Stomach (tissue), 4 donors: ENCODE data around the gene TECPR1.

Source experiments
- EP300 ChIP-seq: sonication (generic); formaldehyde crosslinking; IDR thresholded peaks from one replicate; pipeline ENCODE4 v1.6.1; 2017; ENCODE audit warnings: antibody characterized with exemption
- POLR2A ChIP-seq, 4 donors: fragments of 450-650 bp; IDR thresholded peaks; one replicate each; pipeline ENCODE4 v1.6.1; 2016; ENCODE audit warnings: antibody characterized with exemption in 4 of 4, control low read depth in 2 of 4, mild to moderate bottlenecking in 1 of 4, moderate library complexity in 1 of 4

DNA sequence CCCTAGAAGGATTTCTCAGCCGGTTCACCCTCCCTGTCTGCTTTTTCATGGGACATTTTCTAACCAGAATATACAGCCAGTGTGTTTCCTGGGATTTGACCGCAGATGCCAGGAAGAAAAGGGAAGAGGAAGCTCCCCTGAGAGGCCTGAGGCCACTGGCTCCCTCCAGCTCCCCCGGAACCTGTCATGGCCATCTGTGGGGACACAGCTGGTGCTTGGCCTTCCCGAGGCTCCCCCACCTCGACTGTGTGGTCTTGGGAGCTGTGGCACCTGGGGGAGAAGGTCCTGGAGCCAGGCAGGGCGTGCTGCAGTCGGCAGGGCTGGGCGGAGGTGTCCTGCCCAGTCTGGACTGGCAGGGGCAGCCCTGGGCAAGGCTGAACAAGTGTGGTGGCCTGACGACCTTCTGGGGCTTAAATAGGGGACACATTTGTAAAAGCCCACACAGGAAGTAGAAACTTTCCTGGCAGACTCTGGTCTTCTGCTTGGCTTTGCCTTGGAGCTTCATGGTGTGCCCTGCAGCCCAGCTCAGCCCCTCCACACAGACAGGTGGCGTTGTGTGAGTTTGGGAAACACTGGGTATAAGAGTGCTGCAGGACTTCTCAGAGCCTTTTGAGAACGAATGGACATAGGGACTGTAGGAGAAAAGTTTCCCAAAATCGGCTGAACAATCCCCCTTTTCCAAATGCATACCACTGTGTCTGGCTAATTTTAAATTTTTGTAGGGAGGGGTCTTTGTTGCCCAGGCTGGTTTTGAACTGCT lies 36.2 kb upstream of the TECPR1 start:
- TF ChIP-seq EP300 (no peak), POLR2A (IDR thresholded peaks at IDR 0.05) (no peak)
